Duodenal mucosa (tissue), 2 donors: ENCODE results near the gene UNC5B.

Experiments used
- H3K27ac ChIP-seq: one replicate; pipeline ENCODE4 v1.7.0; 2013; ENCODE audit warnings: low read depth, low read length
- H3K27me3 ChIP-seq, 2 donors: one replicate each; pipeline ENCODE4 v1.7.0; 2013; ENCODE audit warnings: low read length in 2 of 2, control low read depth in 1 of 2; ENCODE audit not compliant: insufficient read depth in 2 of 2, control insufficient read depth in 1 of 2
- H3K36me3 ChIP-seq, 2 donors: one replicate each; pipeline ENCODE4 v1.7.0; 2013; ENCODE audit warnings: low read length in 2 of 2, control low read depth in 1 of 2; ENCODE audit not compliant: insufficient read depth in 2 of 2, control insufficient read depth in 1 of 2
- H3K4me1 ChIP-seq, 2 donors: one replicate each; pipeline ENCODE4 v1.7.0; 2013; ENCODE audit warnings: low read length in 2 of 2, control low read depth in 1 of 2; ENCODE audit not compliant: insufficient read depth in 2 of 2, control insufficient read depth in 1 of 2
- H3K4me3 ChIP-seq, 2 donors: one replicate each; pipeline ENCODE4 v1.7.0; 2013; ENCODE audit warnings: low read length in 2 of 2, low read depth in 1 of 2
- H3K9ac ChIP-seq, 2 donors: one replicate each; pipeline ENCODE4 v1.7.0; 2013; ENCODE audit warnings: low read length in 2 of 2, low read depth in 1 of 2
- H3K9me3 ChIP-seq, 2 donors: one replicate each; pipeline ENCODE4 v1.7.0; 2013; ENCODE audit warnings: low read length in 2 of 2, control low read depth in 1 of 2; ENCODE audit not compliant: control insufficient read depth in 1 of 2

The UNC5B gene

DNA sequence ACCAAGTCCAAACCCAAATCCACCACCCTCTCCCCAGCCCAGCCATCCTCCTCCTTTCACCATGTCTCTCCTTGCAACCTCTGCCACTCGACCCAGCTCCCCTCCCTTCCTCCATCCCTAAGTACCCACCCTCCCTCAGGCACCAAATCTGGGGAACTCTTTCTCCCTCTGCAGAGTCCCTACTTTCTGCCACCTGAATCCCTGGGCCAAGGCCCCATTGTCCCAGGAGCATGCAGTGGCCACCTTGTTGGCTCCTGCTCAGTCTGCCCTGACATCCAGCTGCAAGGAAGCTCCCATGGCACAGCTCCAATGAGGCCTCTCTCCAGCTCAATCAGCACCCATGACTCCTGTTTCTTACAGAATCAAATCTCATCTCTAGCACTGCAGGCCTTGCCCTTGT lies 5.5 kb upstream of the UNC5B start:
- Histone ChIP-seq H3K27ac (no peak overlapping the region), H3K9me3 (no peaks in the 10 kb centered on the region), H3K4me1 (peaks cover 6 to 8% of the 10 kb centered on the region in 2 donors), H3K9ac (no peak overlapping the region), H3K4me3 (no peak overlapping the region), H3K27me3 (peaks cover 27 to 37% of the 10 kb centered on the region in 2 donors), H3K36me3 (no peaks in the 10 kb centered on the region)

DNA sequence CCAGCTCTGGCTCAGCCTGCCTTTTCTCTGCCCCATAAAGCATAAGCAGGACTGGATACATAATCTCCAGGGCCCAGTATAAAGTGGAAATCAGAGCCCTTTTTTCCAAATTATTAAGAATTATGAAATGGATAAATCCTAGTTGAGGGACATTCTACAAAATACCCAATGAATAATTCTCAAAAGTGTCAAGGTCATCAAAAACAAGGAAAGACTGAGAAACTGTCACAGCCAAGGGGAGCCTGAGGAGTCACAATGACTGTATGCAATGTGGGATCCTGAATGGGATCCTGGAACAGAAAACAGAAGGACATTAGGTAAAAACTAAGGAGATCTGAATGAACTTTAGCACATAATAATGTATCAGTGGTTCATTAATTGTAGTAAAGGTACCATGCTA lies 4.8 kb upstream of the UNC5B start:
- Histone ChIP-seq H3K27me3 (peaks cover 29 to 37% of the 10 kb centered on the region in 2 donors), H3K9ac (no peak overlapping the region), H3K36me3 (no peaks in the 10 kb centered on the region), H3K9me3 (no peaks in the 10 kb centered on the region), H3K27ac (no peak overlapping the region), H3K4me1 (peaks cover 8 to 11% of the 10 kb centered on the region in 2 donors), H3K4me3 (no peak overlapping the region)

DNA sequence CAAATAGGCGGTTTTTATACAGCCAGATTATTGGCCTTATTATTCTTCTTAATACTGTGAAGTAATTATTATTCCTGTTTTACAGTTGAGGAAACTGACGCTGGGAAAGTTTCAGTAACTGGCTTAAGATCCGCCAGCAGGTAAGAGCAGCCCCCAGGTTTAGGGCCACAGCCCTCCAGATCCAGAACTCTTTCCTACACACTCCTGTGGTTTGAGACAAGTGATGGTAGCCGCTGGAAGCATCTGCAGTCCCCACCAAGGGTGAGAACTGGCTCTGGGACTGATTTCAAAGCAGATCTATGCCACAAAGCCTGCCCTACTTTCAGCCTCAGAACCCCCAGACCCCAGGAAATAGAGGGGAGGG lies 3.0 kb upstream of the UNC5B start:
- Histone ChIP-seq H3K27me3 (peaks cover 37 to 43% of the 10 kb centered on the region in 2 donors), H3K9me3 (no peaks in the 10 kb centered on the region), H3K36me3 (no peaks in the 10 kb centered on the region), H3K9ac (no peak overlapping the region), H3K4me3 (no peak overlapping the region), H3K27ac (no peak overlapping the region), H3K4me1 (peaks cover 11 to 22% of the 10 kb centered on the region in 2 donors)

DNA sequence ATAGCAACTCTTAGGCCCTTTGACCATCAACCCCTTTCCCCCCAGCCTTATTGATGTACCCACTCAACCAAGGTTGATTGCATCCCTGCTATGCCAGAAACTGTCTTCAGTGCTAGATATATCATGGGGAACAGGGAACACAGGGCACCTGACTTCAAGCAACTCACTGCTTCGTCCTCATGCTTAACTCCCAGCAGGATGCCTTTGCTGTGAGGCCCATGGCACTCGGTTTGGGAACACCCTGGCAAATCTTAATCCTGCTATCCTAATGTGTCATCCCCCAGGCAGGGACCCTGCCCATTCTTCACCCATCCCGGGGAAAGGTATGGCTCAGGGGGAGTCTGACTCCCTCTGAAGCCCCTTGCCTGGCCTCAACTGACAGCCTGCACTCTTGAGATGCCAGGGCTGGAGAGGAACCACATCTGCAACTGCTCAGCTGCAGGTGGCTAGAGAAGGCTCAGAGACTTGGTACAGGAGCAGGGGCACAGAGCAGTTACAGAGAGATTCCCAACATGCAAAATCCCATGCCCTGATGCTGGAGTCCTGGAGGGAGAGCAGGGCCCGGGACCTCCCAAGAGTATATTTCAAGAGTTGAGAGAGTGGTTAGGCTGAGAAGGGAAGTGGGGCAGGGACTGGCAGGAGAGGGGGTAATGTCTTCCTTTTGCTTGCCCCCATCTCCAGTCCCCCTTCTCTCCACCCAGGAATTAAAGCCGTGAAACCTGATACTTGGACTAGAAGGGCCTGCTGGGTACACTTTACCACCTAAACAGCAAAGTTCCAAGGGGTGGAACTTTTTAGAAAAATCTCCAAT lies 2.4 kb upstream of the UNC5B start:
- Histone ChIP-seq H3K4me3 (no peak overlapping the region), H3K27me3 (peaks cover 43 to 49% of the 10 kb centered on the region in 2 donors), H3K4me1 (peaks cover 11 to 22% of the 10 kb centered on the region in 2 donors), H3K36me3 (no peaks in the 10 kb centered on the region), H3K27ac (no peak overlapping the region), H3K9ac (no peak overlapping the region), H3K9me3 (no peaks in the 10 kb centered on the region)

DNA sequence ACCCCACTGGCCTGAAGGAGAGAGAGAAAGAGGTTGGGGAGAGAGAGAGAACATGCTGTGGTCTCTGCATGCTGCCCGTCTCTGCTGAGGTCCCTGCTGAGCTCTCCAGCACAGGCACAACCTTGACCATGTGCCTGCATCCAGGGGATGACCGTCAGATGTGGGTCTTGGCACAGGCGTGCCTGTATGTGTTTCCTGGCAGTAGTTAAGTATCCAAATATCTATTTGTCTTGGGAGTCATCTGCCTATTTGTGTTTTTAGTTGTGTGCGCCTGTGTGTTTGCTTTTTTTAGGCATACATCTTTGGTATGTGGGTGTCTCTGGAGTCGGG lies 1.9 kb upstream of the UNC5B start:
- Histone ChIP-seq H3K9me3 (no peaks in the 10 kb centered on the region), H3K4me3 (no peak overlapping the region), H3K36me3 (no peaks in the 10 kb centered on the region), H3K4me1 (peaks cover 12 to 22% of the 10 kb centered on the region in 2 donors), H3K27me3 (peaks cover 47 to 55% of the 10 kb centered on the region in 2 donors), H3K27ac (no peak overlapping the region), H3K9ac (no peak overlapping the region)

DNA sequence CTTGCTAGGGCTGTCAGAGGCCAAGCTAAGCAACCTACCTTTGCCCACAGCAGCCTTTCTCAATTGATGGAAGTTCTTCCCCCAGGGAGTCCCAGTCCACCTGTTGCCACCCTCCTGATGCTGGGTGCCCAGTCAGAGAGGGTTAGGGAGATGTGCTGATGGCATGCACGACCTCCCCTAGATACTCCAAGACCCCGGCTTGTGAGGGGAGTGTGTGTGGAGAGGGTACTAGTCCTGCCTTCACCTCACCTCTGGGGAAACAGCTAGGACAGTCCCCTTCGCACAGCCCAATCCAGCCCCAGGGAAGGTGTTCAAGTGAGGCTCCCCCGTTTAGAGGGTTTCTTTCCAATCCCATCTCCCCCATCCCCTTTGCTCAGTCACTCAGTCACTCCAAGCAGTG lies 1.3 kb upstream of the UNC5B start:
- Histone ChIP-seq H3K9me3 (no peaks in the 10 kb centered on the region), H3K4me3 (no peak overlapping the region), H3K4me1 (peaks cover 14 to 22% of the 10 kb centered on the region in 2 donors), H3K27ac (no peak overlapping the region), H3K36me3 (no peaks in the 10 kb centered on the region), H3K27me3 (peaks cover 49 to 58% of the 10 kb centered on the region in 2 donors), H3K9ac (no peak overlapping the region)

DNA sequence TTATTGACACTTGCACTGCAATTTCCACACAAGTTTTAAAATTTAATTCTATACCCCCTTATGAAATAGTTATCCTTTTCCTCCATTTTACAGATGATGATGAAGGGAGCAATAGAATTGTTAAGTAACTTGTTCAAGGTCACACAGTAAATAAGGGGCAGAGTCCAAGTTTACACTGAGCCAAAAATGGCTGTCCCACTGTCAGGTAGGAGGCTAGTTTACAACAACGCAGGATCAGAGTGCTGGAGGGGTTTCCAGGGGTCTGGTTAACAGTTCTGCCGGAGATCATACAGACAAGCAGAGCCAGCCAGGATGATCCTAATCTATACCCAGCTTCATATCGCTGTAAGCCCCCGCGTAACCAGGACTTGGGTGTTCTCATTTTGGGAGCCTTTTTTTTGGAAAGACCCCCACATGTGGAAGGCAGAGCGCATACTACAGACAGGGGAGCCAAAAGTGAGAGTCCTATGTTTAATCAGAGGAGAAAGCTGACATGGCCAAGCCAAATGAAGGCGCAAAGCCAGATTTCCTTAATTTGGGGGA lies 524 bp upstream of the UNC5B start:
- Histone ChIP-seq H3K36me3 (no peaks in the 10 kb centered on the region), H3K4me3 (peak overlapping the region; percentile 65 to 68), H3K27ac (no peak overlapping the region), H3K27me3 (peaks cover 54 to 59% of the 10 kb centered on the region in 2 donors), H3K4me1 (peaks cover 20 to 29% of the 10 kb centered on the region in 2 donors), H3K9ac (peak overlapping the region; percentile 8 to 48), H3K9me3 (no peaks in the 10 kb centered on the region)

DNA sequence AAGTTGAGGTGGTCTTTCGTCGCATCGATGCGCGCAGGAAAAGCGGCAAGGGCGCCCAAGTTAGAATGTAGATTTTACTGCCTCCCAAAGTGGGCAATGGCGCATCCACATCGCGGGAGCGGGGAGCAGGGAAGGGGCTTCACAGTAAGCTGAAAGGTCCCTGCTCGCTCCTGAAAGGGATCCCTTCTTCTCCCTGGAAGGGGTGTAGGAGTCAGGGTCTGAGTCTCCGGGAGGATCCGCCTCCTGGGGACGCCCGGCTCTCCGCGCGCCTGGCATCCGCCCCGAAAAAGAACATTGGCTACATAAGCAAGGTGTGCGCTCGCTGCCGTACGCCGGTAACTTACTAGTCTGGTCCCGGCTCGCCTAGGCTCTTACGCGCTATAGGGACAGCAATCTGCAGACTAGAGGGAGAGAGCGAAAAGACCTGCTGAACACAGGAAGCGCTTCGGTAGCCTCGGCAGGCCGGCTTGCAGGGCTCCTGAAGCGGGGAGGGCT lies 804 bp downstream of the UNC5B start:
- H3K27ac ChIP-seq, result no peak overlapping the region

DNA sequence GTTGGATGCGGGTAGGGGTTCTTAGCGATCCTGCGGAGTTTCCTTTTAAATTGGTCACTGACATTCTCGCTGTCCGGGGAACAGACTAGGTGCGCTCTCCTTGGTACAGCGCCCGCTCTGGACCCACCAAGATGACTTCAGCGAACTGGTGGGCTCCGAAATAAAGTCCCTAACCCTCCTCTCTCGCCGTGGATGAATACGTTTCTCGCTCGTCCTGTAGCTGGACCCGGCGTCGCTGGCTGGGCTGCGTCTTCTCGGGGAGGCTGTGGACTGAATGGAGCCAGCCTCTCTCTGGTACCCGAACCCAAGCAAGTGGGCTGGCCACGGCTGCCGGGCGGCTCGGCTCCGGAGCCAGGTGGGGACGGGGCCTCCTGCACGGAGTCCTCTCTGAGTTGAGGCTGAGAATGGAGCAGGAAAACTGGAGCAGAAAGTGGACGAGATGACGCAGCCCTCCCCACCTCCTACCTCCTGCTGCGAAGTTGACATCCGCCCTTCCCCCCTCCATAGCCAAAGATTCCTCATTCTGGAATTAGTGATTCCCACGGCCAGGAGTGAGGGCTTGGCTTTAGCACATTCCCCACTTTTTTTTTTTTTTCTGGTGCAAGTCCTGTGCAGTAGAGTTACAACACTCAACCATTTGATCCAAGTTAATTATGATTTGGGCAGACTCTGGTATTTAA lies 1.5 kb downstream of the UNC5B start:
- H3K27me3 ChIP-seq, result peaks cover 54 to 63% of the 10 kb centered on the region in 2 donors
- no peaks in the 10 kb centered on the region for H3K9me3 ChIP-seq
- peaks cover 32 to 34% of the 10 kb centered on the region in 2 donors for H3K4me1 ChIP-seq
- H3K9ac ChIP-seq, result peak overlapping the region in 1 of 2 donors; percentile 12
- H3K27ac ChIP-seq, result no peak overlapping the region
- no peaks in the 10 kb centered on the region for H3K36me3 ChIP-seq
- H3K4me3 ChIP-seq, result peak overlapping the region; percentile 57 to 77

More for the DNA sequence above, 804 bp downstream of the UNC5B start:
- Histone ChIP-seq H3K36me3 (no peaks in the 10 kb centered on the region), H3K27me3 (peaks cover 54 to 60% of the 10 kb centered on the region in 2 donors), H3K9me3 (no peaks in the 10 kb centered on the region), H3K9ac (peak overlapping the region; percentile 45 to 72), H3K4me1 (peaks cover 28 to 34% of the 10 kb centered on the region in 2 donors), H3K4me3 (peak overlapping the region; percentile 63 to 77)
